GM18867 (cell line): ENCODE measurements around the gene GPALPP1.
"Not testable (repeated sequence)": the region's sequence is repeated elsewhere in the genome, so short reads cannot be mapped to it uniquely, and the experiment has no call there.

Source experiments
- ATAC-seq: cut with Tn5 transposase; IDR thresholded peaks from one replicate; pipeline ENCODE4 v1.9.1; 2021; ENCODE audit warnings: mild to moderate bottlenecking, moderate library complexity; ENCODE audit not compliant: unreplicated experiment

GPALPP1 gene

DNA sequence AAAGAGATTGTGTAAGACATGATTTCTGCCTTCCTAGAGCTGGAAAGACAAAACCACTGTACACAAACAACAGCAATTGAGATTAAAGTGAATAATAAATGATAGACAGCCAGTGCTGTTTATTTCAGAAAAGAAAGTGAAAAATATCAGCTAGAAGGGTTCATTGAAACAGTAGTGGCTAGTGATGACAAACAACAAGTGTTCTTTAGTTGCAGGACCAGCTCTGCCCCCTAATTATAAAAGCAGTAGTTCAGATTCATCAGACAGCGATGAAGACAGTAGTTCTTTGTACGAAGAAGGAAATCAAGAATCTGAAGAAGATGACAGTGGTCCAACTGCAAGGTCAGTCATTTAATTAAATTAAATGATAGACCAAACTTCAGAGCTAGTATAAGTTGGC is 14.8 kb downstream of the GPALPP1 start:
- ATAC-seq, result no peak

GRCh38 chr13:45007225-45007624 is 17.9 kb downstream of the GPALPP1 start:
- no peak for ATAC-seq

GRCh38 chr13:45007823-45008222 is 18.5 kb downstream of the GPALPP1 start:
- ATAC-seq, result no peak

GRCh38 chr13:45011198-45011597 is 21.9 kb downstream of the GPALPP1 start:
- no peak for ATAC-seq

DNA sequence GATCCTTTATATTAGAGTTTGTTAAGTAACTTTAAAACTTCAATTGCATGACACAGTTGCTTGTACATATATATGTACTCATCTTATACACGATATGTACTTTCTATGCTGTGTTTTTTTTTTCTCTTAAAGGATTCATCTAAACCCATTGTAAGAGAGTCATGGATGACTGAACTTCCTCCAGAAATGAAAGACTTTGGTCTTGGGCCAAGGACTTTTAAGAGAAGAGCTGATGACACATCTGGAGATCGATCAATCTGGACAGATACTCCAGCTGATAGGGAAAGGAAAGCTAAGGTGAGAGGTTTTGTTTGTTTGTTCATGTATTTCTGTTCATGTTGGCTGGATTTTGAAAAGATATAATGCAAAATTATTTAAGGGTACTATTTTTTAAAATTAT is 26.0 kb downstream of the GPALPP1 start:
- no peak for ATAC-seq

DNA sequence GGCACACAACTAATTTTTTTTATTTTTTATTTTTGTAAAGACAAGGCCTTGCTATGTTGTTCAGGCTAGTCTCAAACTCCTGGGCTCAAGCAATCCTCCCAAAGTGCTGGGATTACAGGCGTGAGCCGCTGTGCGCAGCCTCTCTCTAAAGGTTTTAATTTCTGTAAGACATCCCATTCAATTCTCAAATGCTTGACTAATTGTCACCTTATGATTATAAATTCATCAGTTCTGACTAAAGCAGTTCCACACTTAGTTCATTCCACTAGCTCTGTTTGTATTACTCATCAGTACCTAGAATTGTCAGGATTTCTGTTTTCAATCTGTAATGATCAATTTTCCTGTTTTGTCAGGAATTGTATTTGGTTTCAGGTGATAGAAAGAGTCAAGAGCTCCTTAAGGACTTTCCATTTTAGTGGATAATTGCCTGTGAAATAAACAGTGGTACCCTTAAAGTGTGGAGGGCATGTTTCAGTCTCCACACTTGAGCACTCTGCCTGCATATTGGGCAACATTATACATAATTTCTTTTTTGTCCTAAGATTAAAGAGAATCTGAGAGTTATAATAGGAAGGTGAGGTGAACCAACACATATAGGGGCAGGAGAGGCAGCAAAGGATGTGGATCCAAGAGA is 27.6 kb downstream of the GPALPP1 start:
- no peak for ATAC-seq

DNA sequence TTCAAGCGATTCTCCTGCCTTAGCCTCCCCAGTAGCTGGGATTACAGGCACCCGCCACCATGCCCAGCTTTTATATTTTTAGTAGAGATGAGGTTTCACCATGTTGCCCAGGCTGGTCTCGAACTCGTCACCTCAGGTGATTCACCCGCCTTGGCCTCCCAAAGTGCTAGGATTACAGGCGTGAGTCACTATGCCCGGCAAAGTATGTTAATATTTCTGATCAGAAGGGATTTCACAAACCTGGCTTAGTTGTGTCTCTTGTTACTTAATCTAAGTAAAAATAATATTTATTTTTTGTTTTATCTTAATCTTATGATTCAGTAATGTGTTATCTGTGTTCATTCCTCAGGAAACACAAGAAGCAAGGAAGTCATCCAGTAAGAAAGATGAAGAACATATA is 30.6 kb downstream of the GPALPP1 start:
- ATAC-seq, result not testable (repeated sequence)

GRCh38 chr13:45021250-45021649 is 31.9 kb downstream of the GPALPP1 start:
- no peak for ATAC-seq

- ATAC-seq, result no peak
These were observed 35.5 kb downstream of the GPALPP1 start for GRCh38 chr13:45024847-45025246.

DNA sequence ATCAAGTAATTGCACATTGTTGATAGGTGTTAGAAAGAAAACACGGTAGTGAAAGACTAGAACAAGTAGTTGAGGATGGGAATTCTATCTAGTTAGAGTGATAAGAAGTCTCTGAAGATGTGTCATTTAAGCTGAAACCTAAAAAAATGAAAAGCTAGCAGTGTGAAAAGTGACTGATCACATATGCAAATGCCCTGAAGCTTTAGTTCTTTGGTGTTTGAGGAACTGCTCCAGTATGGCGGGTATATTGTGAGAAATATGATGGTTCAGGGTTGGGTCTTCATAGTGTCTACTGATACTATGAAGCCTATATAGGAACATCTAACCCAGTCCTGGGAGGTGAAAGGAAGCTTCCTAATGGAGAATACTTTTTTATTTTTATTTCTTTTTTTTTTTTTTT is 45.0 kb downstream of the GPALPP1 start:
- no peak for ATAC-seq

DNA sequence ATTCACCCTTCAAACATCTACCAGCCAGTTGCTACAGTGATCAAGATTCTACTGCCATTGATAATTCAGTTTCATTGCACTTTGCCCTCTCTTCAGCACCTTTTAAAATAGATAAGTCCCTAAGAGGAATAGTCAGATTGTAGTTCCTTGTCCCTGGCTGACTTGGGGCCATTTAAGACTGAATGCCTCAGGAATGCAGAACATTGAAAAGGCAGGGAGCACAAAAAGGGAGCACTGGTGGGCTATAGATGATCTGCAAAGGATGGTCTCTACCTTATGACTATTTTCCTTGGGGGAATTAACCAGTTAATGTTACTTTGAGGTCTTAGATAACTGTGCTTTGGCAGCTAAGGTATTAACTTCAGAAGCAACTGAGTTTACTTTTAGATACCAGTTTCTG is 46.9 kb downstream of the GPALPP1 start:
- ATAC-seq, result no peak

- ATAC-seq, result no peak
These were observed 50.8 kb downstream of the GPALPP1 start for GRCh38 chr13:45040173-45040572.

DNA sequence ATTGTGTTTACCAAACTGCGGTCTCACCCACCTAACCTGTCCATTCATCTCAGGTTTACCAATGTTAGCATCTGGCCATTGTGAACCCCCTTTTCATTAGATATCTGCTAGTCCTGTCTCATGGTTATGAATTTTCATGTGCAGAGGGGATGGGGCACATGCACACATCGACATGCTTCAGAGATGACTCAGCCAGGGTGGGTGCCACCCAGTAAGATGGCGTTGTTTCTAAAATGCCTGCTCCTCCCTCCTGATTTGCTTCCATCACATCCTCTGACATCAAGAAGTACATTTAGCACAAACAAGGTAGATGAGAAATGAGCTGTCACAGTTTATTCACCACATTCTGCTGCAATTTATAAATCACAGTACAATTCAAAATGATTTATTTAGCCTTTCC is 51.3 kb downstream of the GPALPP1 start:
- ATAC-seq, result no peak

- ATAC-seq, result no peak
These were observed 53.2 kb downstream of the GPALPP1 start for GRCh38 chr13:45042539-45042938.

DNA sequence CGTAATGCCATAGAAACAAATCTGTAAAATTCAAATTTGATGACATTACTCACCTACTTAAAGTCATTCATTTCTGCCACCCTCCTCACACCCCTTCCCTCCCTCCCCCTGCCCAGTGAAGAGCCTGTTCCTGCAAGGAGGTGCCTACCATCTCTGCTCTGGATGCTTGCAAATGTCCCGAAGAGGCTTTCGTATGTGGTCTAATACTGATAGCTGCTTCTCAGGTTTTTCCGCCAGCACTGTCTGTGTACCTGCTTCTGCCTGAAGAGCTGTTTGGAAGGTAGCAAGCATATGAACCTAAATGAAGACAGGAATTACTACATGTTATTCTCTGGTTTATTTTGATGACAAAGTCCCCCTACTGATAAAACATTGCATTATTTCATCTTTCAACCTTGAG is 57.1 kb downstream of the GPALPP1 start:
- ATAC-seq, result no peak

GRCh38 chr13:45047394-45048310 is 58.3 kb downstream of the GPALPP1 start:
- ATAC-seq, result peak; percentile 78

DNA sequence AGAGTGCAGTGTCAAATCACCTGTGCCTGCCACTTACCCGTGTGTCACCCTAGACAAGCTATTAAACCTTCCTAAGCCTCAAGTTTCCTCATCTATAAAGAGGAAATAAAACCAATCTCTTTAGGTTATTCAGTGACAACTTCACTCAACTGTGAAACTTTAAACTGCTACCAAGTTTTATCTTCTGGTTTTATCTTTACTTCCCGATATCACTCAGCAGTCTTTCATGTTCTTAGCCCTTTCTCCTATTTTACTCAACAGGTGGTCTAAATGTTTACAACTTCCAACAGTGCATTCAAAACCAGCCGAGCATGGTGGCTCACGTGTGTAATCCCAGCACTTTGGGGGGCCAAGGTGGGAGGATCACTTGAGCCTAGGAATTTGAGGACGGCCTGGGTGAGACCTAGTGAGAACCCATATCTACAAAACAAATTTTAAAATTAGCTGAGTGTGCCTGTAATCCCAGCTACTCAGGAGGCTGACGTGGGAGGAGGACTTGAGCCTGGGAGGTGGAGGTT is 59.6 kb downstream of the GPALPP1 start:
- no peak for ATAC-seq

DNA sequence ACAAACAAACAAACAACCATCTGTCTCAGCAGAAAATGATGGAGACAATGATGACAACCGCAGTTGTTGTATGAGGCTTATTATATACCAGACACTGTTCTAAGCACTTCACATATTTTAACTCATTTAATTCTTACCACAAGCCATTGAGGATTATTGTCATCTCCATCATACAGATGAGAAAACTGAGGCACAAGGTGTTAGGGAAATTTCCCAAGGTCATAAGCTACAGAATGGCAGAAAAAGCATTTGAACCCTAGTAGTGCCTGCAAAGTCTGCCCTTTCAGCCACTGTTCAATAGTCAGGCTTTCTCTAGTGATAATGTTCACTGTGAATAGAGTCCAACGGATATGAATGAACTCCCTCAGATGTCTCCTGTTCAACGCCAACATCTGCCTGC is 60.1 kb downstream of the GPALPP1 start:
- no peak for ATAC-seq

DNA sequence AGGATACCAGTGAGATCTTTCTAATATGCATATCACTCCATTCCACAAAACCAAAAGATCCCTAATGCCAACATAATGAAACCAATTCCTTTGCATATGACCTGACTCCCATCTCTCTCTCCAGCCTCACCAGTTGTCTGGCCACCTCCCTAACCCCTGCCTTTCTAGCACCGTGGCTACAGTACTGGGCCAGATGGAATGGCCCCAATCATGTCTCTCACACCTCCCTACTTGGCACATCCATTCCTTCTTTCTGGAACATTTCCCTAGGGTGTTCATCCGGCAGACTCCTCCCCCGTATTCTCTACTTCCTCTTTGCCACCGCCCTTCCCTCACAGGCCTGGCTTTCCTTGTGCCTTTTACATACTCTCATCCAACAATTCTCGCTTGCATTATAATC is 62.0 kb downstream of the GPALPP1 start:
- no peak for ATAC-seq

DNA sequence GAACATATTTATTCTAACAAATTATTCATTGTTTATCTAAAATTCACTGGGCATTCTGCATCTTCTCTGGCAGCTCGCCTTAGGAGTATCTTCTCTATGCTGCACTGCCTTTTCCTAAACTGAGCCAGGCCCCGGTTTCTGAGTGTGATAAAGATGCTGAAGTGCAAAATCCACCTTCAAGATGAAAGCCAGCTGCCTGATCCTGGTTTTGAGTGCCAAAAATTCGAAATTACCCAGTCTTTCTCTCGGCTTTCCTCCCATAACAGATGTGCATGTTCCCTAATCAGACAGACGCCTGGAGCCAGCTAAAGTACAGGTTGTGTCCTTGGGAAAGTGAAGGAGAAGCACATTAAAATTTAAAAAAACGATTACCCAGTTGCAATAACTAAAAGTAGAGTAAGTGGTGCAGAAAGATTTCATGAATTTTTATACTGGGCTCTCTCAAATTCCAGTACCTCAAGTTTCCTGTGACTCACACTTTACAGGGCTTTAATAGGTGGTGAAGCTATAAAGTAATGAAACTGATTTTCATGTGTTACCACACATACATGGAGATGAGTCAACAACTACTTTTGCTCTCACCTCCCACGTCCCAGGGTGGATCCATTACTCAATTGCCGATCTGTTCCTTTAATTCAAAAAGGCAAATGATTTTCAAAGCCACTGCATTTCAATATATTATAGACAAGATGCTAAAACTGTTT is 66.0 kb downstream of the GPALPP1 start:
- ATAC-seq, result peak; percentile 87

GRCh38 chr13:45055902-45056648 is 66.7 kb downstream of the GPALPP1 start:
- ATAC-seq, result peak; percentile 18
